DOHH2 (cell line): ENCODE results near the gene CASP8.

Experiments
- EZH2phosphoT487 ChIP-seq: fragments of 200-600 bp; sonication (generic); IDR thresholded peaks from 2 replicates; pipeline ENCODE4 v1.6.1; 2017; ENCODE audit warnings: borderline replicate concordance, mild to moderate bottlenecking, antibody characterized with exemption, low read length, moderate library complexity, mixed read lengths
- TF ChIP-seq, protein P1 (sequence below): fragments of 200-600 bp; sonication (generic); IDR thresholded peaks from one replicate; pipeline ENCODE4 v1.5.1; 2014; ENCODE audit warnings: antibody characterized with exemption, mild to moderate bottlenecking, low read depth, low read length; ENCODE audit not compliant: poor library complexity, severe bottlenecking

DNA sequence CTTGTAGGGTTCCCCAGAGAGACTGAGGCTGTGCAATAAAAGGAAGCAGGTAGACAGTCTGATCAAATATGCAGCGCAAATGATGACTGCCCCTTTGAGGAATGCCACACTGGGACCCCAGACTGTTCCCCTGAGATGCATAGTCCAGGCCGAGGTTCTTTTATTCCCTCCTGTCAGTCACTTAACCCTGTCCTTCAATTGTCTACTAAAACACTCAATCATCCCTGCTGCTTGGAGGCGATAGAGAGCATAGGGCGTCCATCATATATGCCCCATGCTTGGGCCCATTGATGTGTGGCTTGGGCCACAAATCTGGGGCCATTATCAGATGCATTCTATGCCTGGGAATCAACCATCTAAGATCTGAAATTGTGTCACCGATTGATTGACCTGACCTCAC is 15.5 kb upstream of the CASP8 start:
- TF ChIP-seq, protein P1, sequence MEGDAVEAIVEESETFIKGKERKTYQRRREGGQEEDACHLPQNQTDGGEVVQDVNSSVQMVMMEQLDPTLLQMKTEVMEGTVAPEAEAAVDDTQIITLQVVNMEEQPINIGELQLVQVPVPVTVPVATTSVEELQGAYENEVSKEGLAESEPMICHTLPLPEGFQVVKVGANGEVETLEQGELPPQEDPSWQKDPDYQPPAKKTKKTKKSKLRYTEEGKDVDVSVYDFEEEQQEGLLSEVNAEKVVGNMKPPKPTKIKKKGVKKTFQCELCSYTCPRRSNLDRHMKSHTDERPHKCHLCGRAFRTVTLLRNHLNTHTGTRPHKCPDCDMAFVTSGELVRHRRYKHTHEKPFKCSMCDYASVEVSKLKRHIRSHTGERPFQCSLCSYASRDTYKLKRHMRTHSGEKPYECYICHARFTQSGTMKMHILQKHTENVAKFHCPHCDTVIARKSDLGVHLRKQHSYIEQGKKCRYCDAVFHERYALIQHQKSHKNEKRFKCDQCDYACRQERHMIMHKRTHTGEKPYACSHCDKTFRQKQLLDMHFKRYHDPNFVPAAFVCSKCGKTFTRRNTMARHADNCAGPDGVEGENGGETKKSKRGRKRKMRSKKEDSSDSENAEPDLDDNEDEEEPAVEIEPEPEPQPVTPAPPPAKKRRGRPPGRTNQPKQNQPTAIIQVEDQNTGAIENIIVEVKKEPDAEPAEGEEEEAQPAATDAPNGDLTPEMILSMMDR: no peak
- no peak for TF ChIP-seq EZH2phosphoT487
